HEK293 (cell line): ENCODE data around the gene SLC25A12.

Experiments
- CTCF ChIA-PET: fragments of 350-600 bp; formaldehyde crosslinking; extraction: SDS; loops from one replicate; lab custom pipeline; 2021; ENCODE audit warnings: antibody characterized with exemption; lab: Yijun Ruan, JAX
- POLR2A ChIA-PET: fragments of 300-600 bp; formaldehyde crosslinking; extraction: SDS; loops from one replicate; lab custom pipeline; 2020; ENCODE audit warnings: antibody characterized with exemption, inconsistent platforms; lab: Yijun Ruan, JAX
- H3K27ac ChIP-seq: fragments of 200-500 bp; sonication (Bioruptor generic); 2 replicates; pipeline ENCODE4 v1.5.1; 2014; ENCODE audit warnings: low read depth, low read length, control low read depth, inconsistent platforms; ENCODE audit errors: extremely low read depth
- H3K36me3 ChIP-seq, 2 experiments: fragments of 200-500 bp in 1 of 2; sonication (Bioruptor generic) in 1 of 2; 1 replicate in 1 of 2; 2 replicates in 1 of 2; pipeline ENCODE4 v1.5.1; 2014 to 2017; ENCODE audit warnings: inconsistent platforms in 2 of 2, low read length in 2 of 2; ENCODE audit not compliant: control insufficient read depth in 2 of 2, insufficient read depth in 1 of 2
- H3K4me1 ChIP-seq: fragments of 200-500 bp; sonication (Bioruptor generic); 2 replicates; pipeline ENCODE4 v1.5.1; 2014; ENCODE audit warnings: mild to moderate bottlenecking, low read length, inconsistent platforms; ENCODE audit not compliant: control insufficient read depth, insufficient read depth
- H3K4me3 ChIP-seq: 2 replicates; pipeline ENCODE4 v1.5.1; 2011; ENCODE audit warnings: low read depth, mild to moderate bottlenecking, control low read depth, low read length, moderate library complexity
- H3K9me3 ChIP-seq: fragments of 200-500 bp; sonication (Bioruptor generic); 2 replicates; pipeline ENCODE4 v1.5.1; 2014; ENCODE audit warnings: low read depth, low read length, inconsistent platforms; ENCODE audit not compliant: control insufficient read depth, insufficient read depth
- HOXC10 ChIP-seq: sonication (generic); formaldehyde crosslinking; IDR thresholded peaks from 2 replicates; pipeline ENCODE4 v1.8.1; 2023; ENCODE audit warnings: mild to moderate bottlenecking, missing genetic modification reagents
- KLF16 ChIP-seq: fragments of 450-650 bp; formaldehyde crosslinking; IDR thresholded peaks from 2 replicates; pipeline ENCODE4 v1.5.1; 2017; ENCODE audit warnings: missing biosample characterization, missing genetic modification characterization
- KLF7 ChIP-seq: fragments of 450-650 bp; formaldehyde crosslinking; IDR thresholded peaks from 2 replicates; pipeline ENCODE4 v1.5.1; 2016; ENCODE audit warnings: missing biosample characterization, missing genetic modification characterization, borderline replicate concordance
- KLF9 ChIP-seq: fragments of 450-650 bp; formaldehyde crosslinking; IDR thresholded peaks from 2 replicates; pipeline ENCODE4 v1.5.1; 2016; ENCODE audit warnings: missing biosample characterization, missing genetic modification characterization, low read depth
- MZF1 ChIP-seq: fragments of 450-650 bp; formaldehyde crosslinking; IDR thresholded peaks from 2 replicates; pipeline ENCODE4 v1.5.1; 2017; ENCODE audit warnings: missing biosample characterization, missing genetic modification characterization, borderline replicate concordance
- PRDM4 ChIP-seq: fragments of 450-650 bp; formaldehyde crosslinking; IDR thresholded peaks from 2 replicates; pipeline ENCODE4 v1.5.1; 2017; ENCODE audit warnings: missing biosample characterization, missing genetic modification characterization
- SALL2 ChIP-seq: fragments of 450-650 bp; formaldehyde crosslinking; IDR thresholded peaks from 2 replicates; pipeline ENCODE4 v1.5.0; 2017; ENCODE audit warnings: missing biosample characterization, mild to moderate bottlenecking, missing genetic modification characterization, borderline replicate concordance
- SCRT2 ChIP-seq: fragments of 450-650 bp; formaldehyde crosslinking; IDR thresholded peaks from 2 replicates; pipeline ENCODE4 v1.5.1; 2016; ENCODE audit warnings: missing biosample characterization, missing genetic modification characterization
- TCF7L2 ChIP-seq: IDR thresholded peaks from 2 replicates; pipeline ENCODE4 v1.6.1; 2011; ENCODE audit warnings: low read depth, mild to moderate bottlenecking, inconsistent platforms, low read length, moderate library complexity, borderline replicate concordance
- YY2 ChIP-seq: fragments of 450-650 bp; formaldehyde crosslinking; IDR thresholded peaks from 2 replicates; pipeline ENCODE4 v1.5.1; 2016; ENCODE audit warnings: missing biosample characterization, missing genetic modification characterization
- ZBTB20 ChIP-seq: fragments of 450-650 bp; formaldehyde crosslinking; IDR thresholded peaks from 2 replicates; pipeline ENCODE4 v1.5.1; 2016; ENCODE audit warnings: missing biosample characterization, missing genetic modification characterization
- ZBTB7A ChIP-seq: fragments of 450-650 bp; formaldehyde crosslinking; IDR thresholded peaks from 2 replicates; pipeline ENCODE4 v1.5.1; 2016; ENCODE audit warnings: low read depth, missing biosample characterization, missing genetic modification characterization
- ZFP3 ChIP-seq: fragments of 450-650 bp; formaldehyde crosslinking; IDR thresholded peaks from 2 replicates; pipeline ENCODE4 v1.5.1; 2016; ENCODE audit warnings: low read depth, missing biosample characterization, missing genetic modification characterization
- ZFP37 ChIP-seq: fragments of 450-650 bp; formaldehyde crosslinking; IDR thresholded peaks from 2 replicates; pipeline ENCODE4 v1.5.1; 2016; ENCODE audit warnings: missing biosample characterization, missing genetic modification characterization
- ZFP69B ChIP-seq: fragments of 450-650 bp; formaldehyde crosslinking; IDR thresholded peaks from 2 replicates; pipeline ENCODE4 v1.5.1; 2016; ENCODE audit warnings: missing biosample characterization, missing genetic modification characterization
- ZNF121 ChIP-seq: fragments of 450-650 bp; formaldehyde crosslinking; IDR thresholded peaks from 2 replicates; pipeline ENCODE4 v1.5.1; 2016; ENCODE audit warnings: missing biosample characterization, missing genetic modification characterization
- ZNF132 ChIP-seq: fragments of 450-650 bp; formaldehyde crosslinking; IDR thresholded peaks from 2 replicates; pipeline ENCODE4 v1.5.1; 2017; ENCODE audit warnings: missing biosample characterization, missing genetic modification characterization, borderline replicate concordance
- ZNF155 ChIP-seq: fragments of 450-650 bp; formaldehyde crosslinking; IDR thresholded peaks from 2 replicates; pipeline ENCODE4 v1.5.1; 2016; ENCODE audit warnings: missing biosample characterization, missing genetic modification characterization
- ZNF169 ChIP-seq: fragments of 450-650 bp; formaldehyde crosslinking; IDR thresholded peaks from 2 replicates; pipeline ENCODE4 v1.5.1; 2016; ENCODE audit warnings: missing biosample characterization, missing genetic modification characterization
- ZNF214 ChIP-seq: fragments of 450-650 bp; formaldehyde crosslinking; IDR thresholded peaks from 2 replicates; pipeline ENCODE4 v1.5.1; 2017; ENCODE audit warnings: missing biosample characterization, mild to moderate bottlenecking, missing genetic modification characterization, borderline replicate concordance
- ZNF23 ChIP-seq: fragments of 450-650 bp; formaldehyde crosslinking; IDR thresholded peaks from 2 replicates; pipeline ENCODE4 v1.5.1; 2016; ENCODE audit warnings: missing biosample characterization, missing genetic modification characterization, borderline replicate concordance
- ZNF239 ChIP-seq: fragments of 450-650 bp; formaldehyde crosslinking; IDR thresholded peaks from 2 replicates; pipeline ENCODE4 v1.5.1; 2016; ENCODE audit warnings: missing biosample characterization, missing genetic modification characterization
- ZNF248 ChIP-seq: fragments of 450-650 bp; formaldehyde crosslinking; IDR thresholded peaks from 2 replicates; pipeline ENCODE4 v1.5.1; 2017; ENCODE audit warnings: missing biosample characterization, missing genetic modification characterization
- ZNF26 ChIP-seq: fragments of 450-650 bp; formaldehyde crosslinking; IDR thresholded peaks from 2 replicates; pipeline ENCODE4 v1.5.1; 2016; ENCODE audit warnings: missing biosample characterization, missing genetic modification characterization
- ZNF354C ChIP-seq: fragments of 450-650 bp; formaldehyde crosslinking; IDR thresholded peaks from 2 replicates; pipeline ENCODE4 v1.5.1; 2016; ENCODE audit warnings: missing biosample characterization, missing genetic modification characterization, low read depth, borderline replicate concordance
- ZNF366 ChIP-seq: fragments of 450-650 bp; formaldehyde crosslinking; conservative IDR thresholded peaks from 2 replicates; pipeline ENCODE4 v1.5.1; 2016; ENCODE audit warnings: missing biosample characterization, missing genetic modification characterization
- ZNF391 ChIP-seq: fragments of 450-650 bp; formaldehyde crosslinking; IDR thresholded peaks from 2 replicates; pipeline ENCODE4 v1.5.1; 2016; ENCODE audit warnings: low read depth, missing biosample characterization, missing genetic modification characterization, borderline replicate concordance
- ZNF404 ChIP-seq: fragments of 450-650 bp; formaldehyde crosslinking; IDR thresholded peaks from 2 replicates; pipeline ENCODE4 v1.5.1; 2017; ENCODE audit warnings: missing biosample characterization, missing genetic modification characterization
- ZNF433 ChIP-seq: fragments of 450-650 bp; formaldehyde crosslinking; IDR thresholded peaks from 2 replicates; pipeline ENCODE4 v1.5.1; 2016; ENCODE audit warnings: missing biosample characterization, missing genetic modification characterization, low read depth
- ZNF501 ChIP-seq: fragments of 450-650 bp; formaldehyde crosslinking; IDR thresholded peaks from 2 replicates; pipeline ENCODE4 v1.5.1; 2016; ENCODE audit warnings: missing biosample characterization, missing genetic modification characterization
- ZNF548 ChIP-seq: fragments of 450-650 bp; formaldehyde crosslinking; IDR thresholded peaks from 2 replicates; pipeline ENCODE4 v1.5.1; 2016; ENCODE audit warnings: missing biosample characterization, missing genetic modification characterization
- ZNF610 ChIP-seq: fragments of 450-650 bp; formaldehyde crosslinking; IDR thresholded peaks from 2 replicates; pipeline ENCODE4 v1.5.1; 2016; ENCODE audit warnings: missing biosample characterization, missing genetic modification characterization, borderline replicate concordance
- ZNF624 ChIP-seq: fragments of 450-650 bp; formaldehyde crosslinking; IDR thresholded peaks from 2 replicates; pipeline ENCODE4 v1.5.1; 2017; ENCODE audit warnings: missing biosample characterization, missing genetic modification characterization
- ZNF660 ChIP-seq: fragments of 450-650 bp; IDR thresholded peaks from 2 replicates; pipeline ENCODE4 v1.5.1; 2018; ENCODE audit warnings: missing biosample characterization, mild to moderate bottlenecking, missing genetic modification characterization
- ZNF707 ChIP-seq: fragments of 450-650 bp; formaldehyde crosslinking; IDR thresholded peaks from 2 replicates; pipeline ENCODE4 v1.5.1; 2016; ENCODE audit warnings: missing biosample characterization, missing genetic modification characterization
- ZNF747 ChIP-seq: fragments of 450-650 bp; formaldehyde crosslinking; IDR thresholded peaks from 2 replicates; pipeline ENCODE4 v1.5.1; 2016; ENCODE audit warnings: missing biosample characterization, missing genetic modification characterization
- ZSCAN18 ChIP-seq: fragments of 450-650 bp; formaldehyde crosslinking; IDR thresholded peaks from 2 replicates; pipeline ENCODE4 v1.5.1; 2016; ENCODE audit warnings: missing biosample characterization, missing genetic modification characterization

Gene SLC25A12

GRCh38 chr2:171803757-171804156, 90.3 kb downstream of the SLC25A12 start:
- H3K36me3 ChIP-seq, result peaks cover 7 to 15% of the 10 kb centered on the region in 2 experiments
- POLR2A ChIA-PET, result interaction anchor here (0.6 kb wide), 1 partner anchor 8 kb away, joined by 4 read pairs; no protein-coding TSS in a partner anchor
- CTCF ChIA-PET, result no interaction called here
- H3K9me3 ChIP-seq, result no peaks in the 10 kb centered on the region
- H3K27ac ChIP-seq, result no peak overlapping the region
- peaks cover 10% of the 10 kb centered on the region for H3K4me1 ChIP-seq
- H3K4me3 ChIP-seq, result no peak overlapping the region
- TF ChIP-seq KLF7 (tag by site-specific recombination) (no peak), PRDM4 (tag by site-specific recombination) (no peak), ZNF155 (tag by site-specific recombination) (no peak), ZFP3 (tag by site-specific recombination) (no peak), ZSCAN18 (tag by site-specific recombination) (no peak), ZBTB7A (tag by site-specific recombination) (no peak)

- CTCF ChIA-PET, result no interaction called here
Measured at GRCh38 chr2:171800639-171801038, 93.4 kb downstream of the SLC25A12 start.

GRCh38 chr2:171798156-171798820, 95.8 kb downstream of the SLC25A12 start:
- POLR2A ChIA-PET, result no interaction called here
- no peak overlapping the region for H3K4me3 ChIP-seq
- H3K4me1 ChIP-seq, result peaks cover 9% of the 10 kb centered on the region
- CTCF ChIA-PET, result interaction anchor here (0.6 to 1.1 kb wide), 2 partner anchors 297 to 315 kb away, joined by 3 to 4 read pairs; no protein-coding TSS in a partner anchor
- no peaks in the 10 kb centered on the region for H3K9me3 ChIP-seq
- no peak for TF ChIP-seq ZFP69B (tag by site-specific recombination)
- TF ChIP-seq ZNF501, result no peak
- TF ChIP-seq ZNF404, result no peak
- no peak for TF ChIP-seq ZBTB20
- TF ChIP-seq ZNF214 (tag by site-specific recombination), result no peak
- no peak for TF ChIP-seq HOXC10 (CRISPR knock-in tag)
- TF ChIP-seq MZF1 (tag by site-specific recombination), result no peak
- no peak for TF ChIP-seq TCF7L2
- TF ChIP-seq KLF7 (tag by site-specific recombination), result no peak
- no peak for TF ChIP-seq ZNF366 (tag by site-specific recombination)
- no peak for TF ChIP-seq ZNF707
- TF ChIP-seq SALL2 (tag by site-specific recombination), result no peak
- no peak for TF ChIP-seq ZNF354C (tag by site-specific recombination)
- no peak overlapping the region for H3K27ac ChIP-seq
- peaks cover 0 to 3% of the 10 kb centered on the region in 2 experiments; a peak in 1 of 3 replicates for H3K36me3 ChIP-seq

More at GRCh38 chr2:171800639-171801038, 93.4 kb downstream of the SLC25A12 start:
- H3K27ac ChIP-seq, result no peak overlapping the region
- H3K4me1 ChIP-seq, result no peaks in the 10 kb centered on the region
- peaks cover 7 to 11% of the 10 kb centered on the region in 2 experiments for H3K36me3 ChIP-seq
- TF ChIP-seq ZNF169 (no peak), ZNF747 (tag by site-specific recombination) (no peak), ZNF23 (tag by site-specific recombination) (no peak), ZNF121 (tag by site-specific recombination) (no peak), ZNF26 (tag by site-specific recombination) (no peak), KLF16 (no peak), YY2 (tag by site-specific recombination) (no peak), ZNF660 (tag by site-specific recombination) (no peak), ZNF239 (tag by site-specific recombination) (no peak), ZNF433 (no peak), KLF9 (no peak), ZFP37 (tag by site-specific recombination) (no peak), ZNF132 (tag by site-specific recombination) (no peak), SCRT2 (tag by site-specific recombination) (no peak), ZNF248 (tag by site-specific recombination) (no peak), ZNF610 (no peak), ZNF624 (tag by site-specific recombination) (no peak), ZNF548 (tag by site-specific recombination) (no peak), ZNF391 (no peak)
- POLR2A ChIA-PET, result no interaction called here
- no peak overlapping the region for H3K4me3 ChIP-seq
- H3K9me3 ChIP-seq, result no peaks in the 10 kb centered on the region
